GM10248 (cell line): ENCODE measurements around the gene ZNF157.
"Not testable (repeated sequence)": the region's sequence is repeated elsewhere in the genome, so short reads cannot be mapped to it uniquely, and the experiment has no call there.

Source experiments
- CTCF ChIA-PET: fragments of 300-600 bp; sonication (Branson Sonifier 250); formaldehyde crosslinking; extraction: SDS; loops from one replicate; lab custom pipeline; 2021; ENCODE audit warnings: antibody characterized with exemption; lab: Yijun Ruan, JAX
- POLR2A ChIA-PET: fragments of 350-650 bp; sonication (Branson Sonifier 250); formaldehyde crosslinking; extraction: SDS; loops from one replicate; lab custom pipeline; 2020; ENCODE audit warnings: antibody characterized with exemption; lab: Yijun Ruan, JAX
- DNase-seq: peaks from one replicate; pipeline ENCODE4 v3.0.0; 2012; ENCODE audit errors: extremely low spot score
- CTCF ChIP-seq: IDR thresholded peaks from 2 replicates; pipeline ENCODE4 v1.5.1; 2012; ENCODE audit warnings: mild to moderate bottlenecking, low read depth; ENCODE audit errors: extremely low read depth, missing control alignments, control extremely low read depth

ZNF157 gene

GRCh38 chrX:47360423-47361179 is 9.8 kb upstream of the ZNF157 start:
- POLR2A ChIA-PET: no interaction called here

GRCh38 chrX:47361538-47362511 is 8.6 kb upstream of the ZNF157 start:
- peak; percentile 85 for DNase-seq
- CTCF ChIA-PET: interaction anchor here (0.8 to 3.8 kb wide), 3 partner anchors 22 to 166 kb away, joined by 3 to 20 read pairs (median 7); no protein-coding TSS in a partner anchor
- POLR2A ChIA-PET: interaction anchor here (0.6 to 0.7 kb wide), 2 partner anchors 19 to 124 kb away, joined by 4 to 10 read pairs; no protein-coding TSS in a partner anchor
- TF ChIP-seq CTCF: peak; percentile 13

More at GRCh38 chrX:47360423-47361179, 9.8 kb upstream of the ZNF157 start:
- TF ChIP-seq CTCF: no peak
- DNase-seq: no peak
- CTCF ChIA-PET: interaction anchor here (1.2 to 1.8 kb wide), 2 partner anchors 24 to 163 kb away, joined by 5 to 7 read pairs; no protein-coding TSS in a partner anchor

- POLR2A ChIA-PET: no interaction called here
- TF ChIP-seq CTCF: no peak
- peak; percentile 66 for DNase-seq
- CTCF ChIA-PET: no interaction called here
These were observed 4.2 kb upstream of the ZNF157 start for GRCh38 chrX:47366041-47366722.

- TF ChIP-seq CTCF: no peak
- DNase-seq: no peak
- CTCF ChIA-PET: interaction anchor here (1.2 kb wide), 1 partner anchor 18 kb away, joined by 4 read pairs; no protein-coding TSS in a partner anchor
- POLR2A ChIA-PET: no interaction called here
These were observed 2.8 kb downstream of the ZNF157 start for GRCh38 chrX:47373198-47373597.

GRCh38 chrX:47380268-47380667 is 9.9 kb downstream of the ZNF157 start:
- DNase-seq: no peak
- POLR2A ChIA-PET: interaction anchor here (0.7 kb wide), 1 partner anchor 19 kb away, joined by 4 read pairs; no protein-coding TSS in a partner anchor
- TF ChIP-seq CTCF: no peak
- CTCF ChIA-PET: no interaction called here

- CTCF ChIA-PET, DNase-seq: not testable (repeated sequence)
- POLR2A ChIA-PET: interaction anchor here (0.7 kb wide), 1 partner anchor 19 kb away, joined by 4 read pairs; no protein-coding TSS in a partner anchor
These were observed 10.5 kb downstream of the ZNF157 start for GRCh38 chrX:47380837-47381236.
